Uterus (tissue), 2 donors: ENCODE data around the gene C4orf46.

Experiments used
- POLR2A ChIP-seq, 2 donors: fragments of 450-650 bp; IDR thresholded peaks; one replicate each; pipeline ENCODE4 v1.6.1; 2016; ENCODE audit warnings: antibody characterized with exemption in 2 of 2, mild to moderate bottlenecking in 1 of 2, moderate library complexity in 1 of 2
- TF ChIP-seq, protein P1 (sequence below), 4 experiments: fragments of 200-600 bp in 2 of 4; fragments of 450-650 bp in 2 of 4; sonication (generic) in 2 of 4; IDR thresholded peaks; one replicate each; pipeline ENCODE4 v1.5.1; 2016 to 2019; ENCODE audit warnings: antibody characterized with exemption in 4 of 4, mild to moderate bottlenecking in 2 of 4, moderate library complexity in 1 of 4

DNA sequence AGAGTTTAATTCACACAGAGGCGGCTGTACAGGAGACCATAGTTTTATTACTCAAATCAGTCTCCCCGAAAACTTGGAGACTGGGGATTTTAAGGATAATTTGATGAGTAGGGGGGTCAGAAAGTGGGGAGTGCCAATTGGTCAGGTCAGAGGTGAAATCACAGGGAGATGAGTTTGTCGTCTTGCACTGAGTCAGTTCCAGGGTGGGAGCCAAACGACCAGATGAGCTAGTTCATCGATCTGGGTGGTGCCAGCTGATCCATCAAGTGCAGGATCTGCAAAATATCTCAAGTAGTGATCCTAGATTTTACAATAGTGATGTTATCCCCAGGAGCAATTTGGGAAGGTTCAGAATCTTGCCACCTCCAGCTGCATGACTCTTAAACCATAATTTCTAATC, 4.4 kb upstream of the C4orf46 start:
- TF ChIP-seq, protein P1, sequence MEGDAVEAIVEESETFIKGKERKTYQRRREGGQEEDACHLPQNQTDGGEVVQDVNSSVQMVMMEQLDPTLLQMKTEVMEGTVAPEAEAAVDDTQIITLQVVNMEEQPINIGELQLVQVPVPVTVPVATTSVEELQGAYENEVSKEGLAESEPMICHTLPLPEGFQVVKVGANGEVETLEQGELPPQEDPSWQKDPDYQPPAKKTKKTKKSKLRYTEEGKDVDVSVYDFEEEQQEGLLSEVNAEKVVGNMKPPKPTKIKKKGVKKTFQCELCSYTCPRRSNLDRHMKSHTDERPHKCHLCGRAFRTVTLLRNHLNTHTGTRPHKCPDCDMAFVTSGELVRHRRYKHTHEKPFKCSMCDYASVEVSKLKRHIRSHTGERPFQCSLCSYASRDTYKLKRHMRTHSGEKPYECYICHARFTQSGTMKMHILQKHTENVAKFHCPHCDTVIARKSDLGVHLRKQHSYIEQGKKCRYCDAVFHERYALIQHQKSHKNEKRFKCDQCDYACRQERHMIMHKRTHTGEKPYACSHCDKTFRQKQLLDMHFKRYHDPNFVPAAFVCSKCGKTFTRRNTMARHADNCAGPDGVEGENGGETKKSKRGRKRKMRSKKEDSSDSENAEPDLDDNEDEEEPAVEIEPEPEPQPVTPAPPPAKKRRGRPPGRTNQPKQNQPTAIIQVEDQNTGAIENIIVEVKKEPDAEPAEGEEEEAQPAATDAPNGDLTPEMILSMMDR (IDR thresholded peaks at IDR 0.05), result no peak
- TF ChIP-seq POLR2A (IDR thresholded peaks at IDR 0.05), result no peak
